ENCODE measurements around the gene DUSP1.
"Not testable (repeated sequence)": the region's sequence is repeated elsewhere in the genome, so short reads cannot be mapped to it uniquely, and the experiment has no call there.

DUSP1 gene

GRCh38 chr5:172796306-172796705 lies 25.3 kb upstream of the DUSP1 start:
- DNase-seq (ENCODE audit: low spot score) = no peak

GRCh38 chr5:172795318-172795977 lies 24.5 kb upstream of the DUSP1 start:
- no peak for DNase-seq (ENCODE audit: low spot score)

DNA sequence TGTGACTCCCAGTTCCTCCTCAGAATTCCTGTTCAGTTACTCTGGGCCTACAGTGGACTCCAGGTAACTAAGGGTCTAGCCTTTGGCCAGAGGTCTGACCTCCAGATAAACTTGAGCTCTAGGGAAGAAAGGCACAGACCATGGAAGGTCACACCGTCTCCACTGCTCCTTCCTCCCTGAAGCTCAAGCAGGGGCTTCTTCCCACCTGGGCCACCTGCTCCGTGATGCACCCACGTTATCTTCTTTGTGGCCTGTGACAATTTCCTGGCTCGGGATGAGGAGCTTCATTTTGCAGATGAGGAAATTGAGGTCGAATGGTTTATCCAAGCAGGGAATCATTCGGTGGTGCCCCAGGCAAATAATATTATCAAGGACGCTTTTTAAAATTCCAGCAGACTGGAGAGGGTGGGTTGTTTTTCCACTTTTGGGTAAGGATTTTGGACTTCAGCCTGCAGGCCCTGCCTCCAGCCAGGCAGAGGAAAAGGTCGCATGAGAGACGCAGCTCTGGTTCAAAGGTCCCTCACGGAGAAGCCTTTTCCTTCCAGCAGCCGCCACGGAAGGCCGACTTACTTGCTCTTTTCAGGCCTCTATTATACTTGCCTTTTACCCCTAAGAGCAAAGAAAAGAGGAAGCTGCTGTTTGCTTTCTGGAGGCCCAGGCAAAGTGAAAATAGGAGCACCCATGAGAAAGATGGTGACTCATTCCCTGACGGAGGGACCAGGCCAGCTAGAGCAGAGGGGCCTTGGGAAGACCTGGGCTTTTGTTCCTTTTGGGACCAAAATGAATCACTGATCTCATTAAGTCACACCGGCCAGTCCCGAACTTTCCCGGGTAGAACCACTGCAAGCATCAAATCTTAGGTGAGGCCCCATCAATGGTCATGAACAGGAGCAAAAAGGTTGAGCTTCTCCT lies 22.8 kb upstream of the DUSP1 start:
- no peak for DNase-seq (ENCODE audit: low spot score)

DNA sequence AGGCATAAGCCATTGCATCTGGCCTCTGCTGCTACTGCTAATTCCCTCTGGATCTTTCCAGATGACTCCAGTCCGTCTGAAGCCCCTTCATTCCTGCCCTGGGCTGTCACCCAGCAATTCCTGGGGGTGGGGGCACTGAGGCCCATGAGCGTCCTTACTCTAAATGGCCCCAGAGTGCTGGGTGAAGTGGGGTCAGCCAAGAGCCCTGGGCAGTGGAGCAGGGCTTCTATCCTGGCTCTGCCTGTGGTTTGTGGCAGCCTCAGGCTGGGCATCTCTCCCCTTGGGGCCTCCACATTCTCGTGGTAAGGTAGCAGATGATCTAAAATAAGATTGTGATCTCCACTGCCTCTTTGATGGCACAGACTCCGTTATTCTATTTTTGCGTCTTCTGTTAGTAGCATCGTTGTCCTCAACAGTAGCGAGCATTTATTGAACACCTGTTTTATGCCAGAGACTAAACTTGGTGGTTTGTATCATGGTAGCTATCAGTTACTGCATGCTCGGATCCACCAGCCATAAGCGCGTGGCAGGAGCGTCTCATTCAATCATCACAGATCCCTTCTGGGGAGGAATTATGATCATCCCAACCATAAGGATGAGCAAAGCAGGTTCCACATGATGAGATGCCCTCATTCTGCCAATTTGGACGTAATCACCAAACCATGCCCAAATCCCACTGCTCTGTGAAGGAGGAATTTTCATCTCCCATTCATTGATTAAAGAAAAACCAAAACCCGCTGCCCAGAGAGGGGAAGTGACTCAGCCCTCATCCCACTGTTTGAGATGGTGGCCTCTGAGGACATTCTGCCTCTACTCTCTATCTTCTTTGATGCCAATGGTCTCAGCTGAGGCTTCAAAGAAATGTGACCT lies 21.9 kb upstream of the DUSP1 start:
- DNase-seq (ENCODE audit: low spot score) = no peak

DNA sequence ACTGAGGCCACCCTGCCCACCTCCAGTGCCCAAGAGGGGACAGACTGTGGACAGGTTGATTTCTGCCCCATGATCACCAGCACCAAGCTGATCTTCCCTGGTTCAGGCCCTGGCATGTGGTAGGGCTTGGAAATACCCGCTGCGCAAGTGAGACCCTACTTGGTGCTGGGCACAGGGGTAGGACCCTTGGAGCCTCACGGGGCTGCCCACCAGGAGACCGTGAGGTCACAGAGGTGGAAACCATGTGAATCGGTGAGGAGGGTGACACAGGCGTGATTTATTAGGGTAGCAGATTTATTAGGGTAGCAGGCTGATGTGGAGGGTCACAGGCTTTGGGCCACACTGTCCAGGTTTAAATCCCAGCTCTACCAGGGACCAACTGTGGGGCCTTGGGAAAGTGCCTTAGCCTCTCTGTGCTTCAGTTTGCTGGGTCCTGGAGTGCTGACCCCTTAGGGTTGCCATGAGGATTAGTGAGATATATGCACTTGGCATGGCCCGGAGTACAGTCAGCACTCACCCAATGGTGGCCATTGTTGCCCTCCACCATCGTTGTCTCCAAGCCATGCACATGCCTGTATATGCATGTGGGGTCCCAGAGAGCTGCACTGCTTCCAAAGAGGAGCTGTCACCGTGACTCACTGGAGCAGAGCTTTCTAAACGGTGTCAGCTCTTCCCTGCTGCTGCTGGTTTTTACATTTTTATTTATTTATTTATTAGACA lies 20.9 kb upstream of the DUSP1 start:
- peak; percentile 5 for DNase-seq (ENCODE audit: low spot score)

GRCh38 chr5:172791286-172791685 lies 20.3 kb upstream of the DUSP1 start:
- peak; percentile 56 for DNase-seq (ENCODE audit: low spot score)

DNA sequence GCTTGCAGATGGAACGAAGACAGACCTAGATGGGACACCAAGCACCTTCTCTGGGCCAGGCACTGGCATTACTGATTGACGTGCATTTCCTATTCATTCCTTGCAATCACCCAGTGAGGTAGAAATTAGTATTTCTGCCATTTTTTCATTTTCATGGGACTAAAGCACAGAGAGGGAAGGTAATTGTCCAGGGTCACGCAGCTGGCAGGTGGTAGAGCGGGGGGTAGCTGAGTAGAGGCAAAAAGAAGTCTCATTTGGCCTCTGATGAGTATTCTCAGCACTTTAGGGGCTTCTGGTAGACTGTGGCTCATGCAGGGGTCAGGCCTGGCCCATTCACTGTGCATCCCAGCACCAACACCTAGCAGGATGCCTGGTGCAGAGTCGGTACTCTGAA lies 19.5 kb upstream of the DUSP1 start:
- DNase-seq (ENCODE audit: low spot score) = peak; percentile 6

GRCh38 chr5:172789687-172790495 lies 18.9 kb upstream of the DUSP1 start:
- peak; percentile 61 for DNase-seq (ENCODE audit: low spot score)

- peak; percentile 94 for DNase-seq (ENCODE audit: low spot score)
These were observed 18.0 kb upstream of the DUSP1 start for GRCh38 chr5:172788771-172789686.

- not testable (repeated sequence) for DNase-seq (ENCODE audit: low spot score)
These were observed 16.5 kb upstream of the DUSP1 start for GRCh38 chr5:172787538-172787937.

- peak; percentile 18 for DNase-seq (ENCODE audit: low spot score)
These were observed 15.9 kb upstream of the DUSP1 start for GRCh38 chr5:172786736-172787462.

GRCh38 chr5:172785429-172786088 lies 14.6 kb upstream of the DUSP1 start:
- no peak for DNase-seq (ENCODE audit: low spot score)

DNA sequence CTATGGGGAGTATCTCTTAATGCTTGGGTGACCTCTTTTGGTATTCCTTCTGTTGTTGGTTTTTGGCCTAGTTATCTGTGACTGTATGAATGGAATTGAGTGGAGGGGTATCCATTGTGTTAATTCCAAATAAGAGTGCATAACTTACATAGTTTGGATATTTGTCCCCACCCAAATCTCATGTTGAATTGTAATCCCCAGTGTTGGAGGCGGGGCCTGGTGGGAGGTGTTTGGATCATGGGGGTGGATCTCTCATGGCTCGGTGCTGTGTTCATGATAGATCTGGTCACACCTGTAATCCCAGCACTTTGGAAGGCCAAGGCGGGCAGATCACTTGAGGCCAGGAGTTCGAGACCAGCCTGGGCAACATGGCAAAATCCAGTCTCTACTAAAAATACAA lies 13.2 kb upstream of the DUSP1 start:
- DNase-seq (ENCODE audit: low spot score) = not testable (repeated sequence)

DNA sequence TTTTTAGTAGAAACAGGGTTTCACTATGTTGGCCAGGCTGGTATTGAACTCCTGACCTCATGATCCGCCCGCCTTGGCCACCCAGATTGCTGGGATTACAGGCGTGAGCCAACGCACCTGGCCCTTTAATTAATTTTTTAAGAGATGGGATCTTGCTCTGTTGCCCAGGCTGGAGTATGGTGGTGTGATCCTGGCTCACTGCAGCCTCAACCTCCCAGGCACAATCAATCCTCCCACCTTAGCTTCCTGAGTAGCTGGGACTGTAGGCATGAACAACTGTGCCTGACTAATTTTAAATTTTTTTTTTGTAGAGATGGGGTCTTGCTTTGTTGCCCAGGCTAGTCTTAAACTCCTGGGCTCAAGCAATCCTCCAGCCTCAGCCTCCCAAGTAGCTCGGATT lies 12.3 kb upstream of the DUSP1 start:
- DNase-seq (ENCODE audit: low spot score) = not testable (repeated sequence)

GRCh38 chr5:172782169-172783039 lies 11.4 kb upstream of the DUSP1 start:
- peak; percentile 45 for DNase-seq (ENCODE audit: low spot score)

GRCh38 chr5:172779691-172780341 lies 8.8 kb upstream of the DUSP1 start:
- no peak for DNase-seq (ENCODE audit: low spot score)

All from hematopoietic multipotent progenitor cell treated with erythropoietin and hydrocortisone succinate and interleukin-3 and kit ligand, for 17 days (in vitro differentiated cells).